Trophoblast cell (in vitro differentiated cells and primary cell): ENCODE measurements around the gene GRB7.

Source experiments
- DNase-seq, 2 donors: peaks; one replicate each; pipeline ENCODE4 v3.0.0-alpha.2; 2016
- H2AFZ ChIP-seq: 2 replicates; pipeline ENCODE4 v1.6.1; 2013; ENCODE audit warnings: low read length, moderate library complexity, mild to moderate bottlenecking; ENCODE audit not compliant: insufficient read depth, poor library complexity
- H2AK5ac ChIP-seq: 2 replicates; pipeline ENCODE4 v1.6.1; 2013; ENCODE audit warnings: mild to moderate bottlenecking, low read length
- H2BK120ac ChIP-seq: 2 replicates; pipeline ENCODE4 v1.6.1; 2013; ENCODE audit warnings: low read length, mild to moderate bottlenecking, moderate library complexity; ENCODE audit not compliant: insufficient read depth, poor library complexity
- H2BK12ac ChIP-seq: 2 replicates; pipeline ENCODE4 v1.6.1; 2013; ENCODE audit warnings: mild to moderate bottlenecking, low read length, moderate library complexity
- H2BK5ac ChIP-seq: 2 replicates; pipeline ENCODE4 v1.6.1; 2013; ENCODE audit warnings: low read length, low read depth, moderate library complexity, mild to moderate bottlenecking; ENCODE audit not compliant: poor library complexity
- H3K14ac ChIP-seq: 2 replicates; pipeline ENCODE4 v1.6.1; 2013; ENCODE audit warnings: mild to moderate bottlenecking, low read length
- H3K18ac ChIP-seq: 2 replicates; pipeline ENCODE4 v1.6.1; 2013; ENCODE audit warnings: mild to moderate bottlenecking, low read length
- H3K23ac ChIP-seq: 2 replicates; pipeline ENCODE4 v1.6.1; 2013; ENCODE audit warnings: low read length
- H3K27ac ChIP-seq: 2 replicates; pipeline ENCODE4 v1.5.1; 2013; ENCODE audit warnings: low read depth, mild to moderate bottlenecking, inconsistent platforms, low read length, moderate library complexity
- H3K27me3 ChIP-seq: 2 replicates; pipeline ENCODE4 v1.6.1; 2013; ENCODE audit warnings: inconsistent platforms, mild to moderate bottlenecking, low read length, moderate library complexity; ENCODE audit not compliant: insufficient read depth
- H3K36me3 ChIP-seq, 2 experiments: 1 replicate in 1 of 2; 2 replicates in 1 of 2; pipeline ENCODE4 v1.6.1; 2013; ENCODE audit warnings: low read length in 2 of 2, mild to moderate bottlenecking in 2 of 2, moderate library complexity in 1 of 2; ENCODE audit not compliant: insufficient read depth in 2 of 2, control insufficient read depth in 1 of 2
- H3K4ac ChIP-seq: 2 replicates; pipeline ENCODE4 v1.6.1; 2013; ENCODE audit warnings: low read depth, mild to moderate bottlenecking, low read length, moderate library complexity
- H3K4me1 ChIP-seq, 2 experiments: 1 replicate in 1 of 2; 2 replicates in 1 of 2; pipeline ENCODE4 v1.6.1; 2013; ENCODE audit warnings: low read length in 2 of 2, mild to moderate bottlenecking in 2 of 2, moderate library complexity in 1 of 2; ENCODE audit not compliant: insufficient read depth in 2 of 2, control insufficient read depth in 1 of 2
- H3K4me2 ChIP-seq: 2 replicates; pipeline ENCODE4 v1.6.1; 2013; ENCODE audit warnings: inconsistent platforms, mild to moderate bottlenecking, low read length, moderate library complexity
- H3K4me3 ChIP-seq: 2 replicates; pipeline ENCODE4 v1.5.1; 2013; ENCODE audit warnings: mild to moderate bottlenecking, low read depth, low read length, inconsistent platforms
- H3K79me1 ChIP-seq: one replicate; pipeline ENCODE4 v1.6.1; 2013; ENCODE audit warnings: low read length
- H3K79me2 ChIP-seq: 2 replicates; pipeline ENCODE4 v1.6.1; 2013; ENCODE audit warnings: low read length, mild to moderate bottlenecking; ENCODE audit not compliant: control insufficient read depth, insufficient read depth, poor library complexity
- H3K9ac ChIP-seq: 2 replicates; pipeline ENCODE4 v1.6.1; 2013; ENCODE audit warnings: mild to moderate bottlenecking, low read length
- H3K9me3 ChIP-seq: 2 replicates; pipeline ENCODE4 v1.6.1; 2013; ENCODE audit warnings: low read depth, mild to moderate bottlenecking, control low read depth, inconsistent platforms, low read length; ENCODE audit not compliant: insufficient read depth
- H4K12ac ChIP-seq: 2 replicates; pipeline ENCODE4 v1.6.1; 2013; ENCODE audit warnings: low read depth, mild to moderate bottlenecking, low read length, moderate library complexity
- H4K8ac ChIP-seq: 2 replicates; pipeline ENCODE4 v1.6.1; 2013; ENCODE audit warnings: low read depth, mild to moderate bottlenecking, low read length, moderate library complexity
- H4K91ac ChIP-seq: one replicate; pipeline ENCODE4 v1.6.1; 2013; ENCODE audit warnings: low read depth, mild to moderate bottlenecking, low read length, moderate library complexity
- WGBS: extraction: QIAGEN DNeasy Blood & Tissue Kit; methylation state at CpG from one replicate; pipeline ENCODE4 v1.1.7; 2013; ENCODE audit warnings: missing lambda C conversion rate; ENCODE audit not compliant: insufficient read length, insufficient coverage; ENCODE audit errors: extremely low coverage; 5-methylcytosine and 5-hydroxymethylcytosine counted together

GRB7 gene

DNA sequence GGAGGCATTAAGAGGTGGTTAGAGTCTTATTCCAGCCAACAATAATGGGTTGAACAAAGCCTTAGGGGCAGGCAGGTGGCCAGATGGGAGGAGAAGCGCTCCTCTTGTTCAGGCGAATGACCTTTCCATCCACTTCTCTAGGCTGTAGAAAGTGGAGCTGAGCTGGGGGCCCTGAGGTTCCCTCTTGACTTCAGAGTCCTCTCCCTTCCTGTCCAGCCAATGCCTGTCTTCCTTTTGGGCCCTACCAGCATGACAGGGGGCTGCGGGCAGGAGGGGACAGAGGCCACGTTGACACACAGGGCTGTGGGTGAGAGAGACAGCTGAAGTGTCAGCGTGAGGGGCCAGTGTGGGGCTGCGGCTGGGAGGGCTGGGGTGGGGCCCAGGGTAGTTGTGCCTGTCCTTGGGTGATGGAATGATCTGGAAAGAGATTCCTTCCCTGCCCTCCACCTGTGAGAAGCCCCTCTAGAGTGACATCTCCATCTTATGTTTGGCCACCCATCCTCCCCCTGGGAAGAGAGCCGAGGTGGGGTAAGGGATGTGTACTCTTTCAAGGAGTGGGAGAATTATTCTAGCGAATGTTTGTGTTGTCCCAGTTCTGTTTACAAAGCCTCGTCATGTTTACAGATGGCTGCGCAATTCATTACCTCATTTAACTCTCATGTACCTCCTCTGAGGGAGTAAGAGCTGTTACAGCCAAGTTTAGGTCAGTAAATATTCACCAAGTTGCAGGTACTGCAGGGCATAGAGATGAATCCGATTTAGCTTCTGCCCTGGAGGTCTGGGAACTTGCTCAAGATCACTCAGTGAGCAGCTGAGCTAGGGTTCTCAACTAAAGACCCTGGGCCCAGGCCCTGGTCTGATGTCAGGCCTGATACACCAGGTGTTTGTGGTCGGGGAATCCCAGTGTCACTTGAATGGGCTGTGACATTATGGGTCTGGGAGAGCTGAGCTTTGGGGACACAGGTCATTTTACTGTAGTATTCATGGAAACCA lies 34.5 kb upstream of the GRB7 start:
- H4K91ac ChIP-seq = no peak overlapping the region
- H3K79me1 ChIP-seq = peaks cover 8% of the 10 kb centered on the region
- no peak overlapping the region for H2AFZ ChIP-seq
- H3K4me1 ChIP-seq = peaks cover 7 to 21% of the 10 kb centered on the region in 2 experiments
- DNase-seq = peak; percentile 94 to 96
- no CpG with 5 or more reads among the region's 12 CpGs for WGBS
- no peak overlapping the region for H2BK12ac ChIP-seq
- H3K27me3 ChIP-seq = no peaks in the 10 kb centered on the region
- no peak overlapping the region for H3K14ac ChIP-seq
- H3K36me3 ChIP-seq = peaks cover 10 to 11% of the 10 kb centered on the region in 2 experiments
- H3K9me3 ChIP-seq = peaks cover 3% of the 10 kb centered on the region
- no peak overlapping the region for H3K4me2 ChIP-seq
- H2BK120ac ChIP-seq = no peak overlapping the region
- H2AK5ac ChIP-seq = no peak overlapping the region
- H2BK5ac ChIP-seq = no peak overlapping the region
- H4K8ac ChIP-seq = no peak overlapping the region
- no peak overlapping the region for H3K9ac ChIP-seq
- H4K12ac ChIP-seq = no peak overlapping the region
- H3K23ac ChIP-seq = no peak overlapping the region
- H3K27ac ChIP-seq = no peak overlapping the region
- H3K79me2 ChIP-seq = peaks cover 5% of the 10 kb centered on the region
- H3K18ac ChIP-seq = no peak overlapping the region
- H3K4ac ChIP-seq = no peak overlapping the region
- no peak overlapping the region for H3K4me3 ChIP-seq

DNA sequence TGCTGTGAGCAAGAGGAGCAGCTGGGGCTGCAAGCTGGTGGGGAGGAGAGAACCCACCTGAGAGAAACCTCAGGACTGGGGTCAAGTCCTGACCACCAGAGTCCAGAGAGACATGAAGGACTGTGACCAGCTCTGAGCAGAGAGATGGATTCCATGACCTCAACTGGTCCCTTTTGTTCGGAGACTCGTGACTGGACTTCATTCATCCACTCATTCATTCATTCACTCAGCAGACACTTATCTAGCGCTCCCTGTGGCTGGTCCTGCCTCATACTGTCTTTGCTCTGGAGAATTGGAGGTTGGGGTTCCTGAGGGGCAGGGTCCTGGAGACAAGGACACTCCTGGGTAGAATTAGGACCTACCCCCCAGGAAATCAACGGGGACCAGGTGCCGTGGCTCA lies 33.8 kb upstream of the GRB7 start:
- H2BK120ac ChIP-seq = no peak overlapping the region
- H3K9me3 ChIP-seq = peaks cover 3% of the 10 kb centered on the region
- H3K14ac ChIP-seq = no peak overlapping the region
- no peak overlapping the region for H3K18ac ChIP-seq
- H3K27me3 ChIP-seq = no peaks in the 10 kb centered on the region
- H3K23ac ChIP-seq = no peak overlapping the region
- H4K12ac ChIP-seq = no peak overlapping the region
- no peak overlapping the region for H3K27ac ChIP-seq
- DNase-seq = no peak
- H3K4me1 ChIP-seq = peaks cover 7 to 21% of the 10 kb centered on the region in 2 experiments
- no peak overlapping the region for H2BK12ac ChIP-seq
- no CpG with 5 or more reads among the region's 5 CpGs for WGBS
- H2BK5ac ChIP-seq = no peak overlapping the region
- H4K91ac ChIP-seq = no peak overlapping the region
- H3K4me3 ChIP-seq = no peak overlapping the region
- H3K4ac ChIP-seq = peak overlapping the region; percentile 30
- peaks cover 8% of the 10 kb centered on the region for H3K79me1 ChIP-seq
- peaks cover 16 to 18% of the 10 kb centered on the region in 2 experiments for H3K36me3 ChIP-seq
- no peak overlapping the region for H3K4me2 ChIP-seq
- peaks cover 5% of the 10 kb centered on the region for H3K79me2 ChIP-seq
- no peak overlapping the region for H2AFZ ChIP-seq
- no peak overlapping the region for H4K8ac ChIP-seq
- H3K9ac ChIP-seq = no peak overlapping the region
- H2AK5ac ChIP-seq = no peak overlapping the region

DNA sequence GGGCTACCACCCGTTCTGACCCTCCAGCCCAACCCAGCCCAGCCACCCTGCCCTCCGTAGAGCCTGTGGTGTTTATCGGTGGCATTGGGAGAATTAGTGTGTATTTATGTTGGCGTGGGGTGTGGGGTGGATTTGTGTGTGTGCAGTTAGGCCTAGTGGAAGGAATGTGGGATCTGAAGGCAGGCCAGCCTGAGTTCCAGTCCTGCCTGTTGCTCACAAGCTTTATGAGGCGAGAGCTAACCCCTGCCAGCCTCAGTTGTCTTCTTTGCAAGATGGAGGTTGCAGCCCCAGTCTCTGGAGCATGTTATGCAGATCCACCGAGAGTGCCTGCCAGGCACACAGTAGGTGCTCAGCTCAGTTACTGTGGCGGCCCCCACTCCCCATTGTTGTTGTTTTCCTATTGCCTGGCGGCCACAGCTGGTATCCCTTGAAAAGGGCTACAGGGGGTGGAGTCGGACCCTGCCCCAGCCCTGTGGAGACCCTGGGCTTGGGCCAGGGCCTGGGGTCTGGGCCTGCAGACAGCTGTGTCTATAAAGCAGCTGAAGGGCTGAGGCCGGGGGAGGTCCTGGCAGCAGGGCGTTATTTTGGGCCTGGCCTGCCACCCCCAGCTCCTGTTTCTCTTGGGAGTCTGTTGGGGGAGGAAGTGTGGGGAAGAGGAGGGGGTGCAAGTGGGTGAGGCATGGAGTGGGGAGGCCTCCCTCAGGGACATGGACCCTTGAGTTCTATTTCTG lies 32.8 kb upstream of the GRB7 start:
- Histone ChIP-seq H3K4ac (peak overlapping the region; percentile 47), H2BK120ac (no peak overlapping the region), H2BK12ac (no peak overlapping the region), H4K8ac (peak overlapping the region; percentile 30), H3K9ac (no peak overlapping the region), H3K4me3 (no peak overlapping the region), H3K9me3 (peaks cover 3% of the 10 kb centered on the region), H3K18ac (no peak overlapping the region), H4K91ac (no peak overlapping the region), H3K36me3 (peaks cover 27 to 29% of the 10 kb centered on the region in 2 experiments), H3K23ac (no peak overlapping the region), H3K4me2 (no peak overlapping the region), H2AK5ac (no peak overlapping the region), H3K79me1 (peaks cover 4% of the 10 kb centered on the region), H4K12ac (no peak overlapping the region), H2AFZ (no peak overlapping the region), H3K4me1 (peaks cover 7 to 21% of the 10 kb centered on the region in 2 experiments), H2BK5ac (no peak overlapping the region), H3K79me2 (peaks cover 5% of the 10 kb centered on the region), H3K27me3 (no peaks in the 10 kb centered on the region), H3K14ac (no peak overlapping the region), H3K27ac (no peak overlapping the region)
- DNase-seq = peak; percentile 51 to 71
- WGBS = 100% methylated on average over 1 of the region's 11 CpGs

DNA sequence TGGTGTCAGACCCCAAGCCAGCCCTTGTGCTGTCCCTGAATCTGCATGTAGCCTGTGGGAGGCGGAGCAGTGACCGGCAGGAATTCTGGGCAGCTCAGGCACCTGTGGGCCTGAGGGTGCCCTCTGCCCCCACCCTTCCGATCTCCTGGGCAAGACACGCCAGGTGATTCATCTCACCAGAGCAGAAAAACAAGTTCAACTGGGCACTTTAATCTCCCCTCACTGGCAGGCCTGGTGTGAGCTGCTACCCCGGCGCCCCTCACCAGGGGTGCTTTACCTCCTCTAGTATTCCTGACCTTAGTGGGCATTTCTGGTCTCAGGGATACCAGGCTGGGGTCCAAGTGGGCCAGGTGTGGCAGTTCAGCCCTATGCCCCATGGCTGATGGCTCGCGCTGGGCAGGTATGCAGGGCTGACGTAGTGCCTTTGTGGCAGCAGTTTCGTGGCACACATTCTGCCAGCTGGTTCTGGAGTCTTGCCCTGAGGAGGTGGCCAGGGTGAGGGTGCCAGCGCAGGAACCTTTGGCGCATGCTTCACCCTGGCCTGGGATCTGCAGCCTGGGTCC lies 31.9 kb upstream of the GRB7 start:
- no peak overlapping the region for H2BK12ac ChIP-seq
- no peaks in the 10 kb centered on the region for H3K27me3 ChIP-seq
- no peak overlapping the region for H3K4me2 ChIP-seq
- no peak overlapping the region for H2AFZ ChIP-seq
- no peaks in the 10 kb centered on the region for H3K79me2 ChIP-seq
- no peak overlapping the region for H4K8ac ChIP-seq
- H3K79me1 ChIP-seq = no peaks in the 10 kb centered on the region
- H2BK5ac ChIP-seq = no peak overlapping the region
- H3K18ac ChIP-seq = no peak overlapping the region
- no peak overlapping the region for H2AK5ac ChIP-seq
- H3K4me3 ChIP-seq = no peak overlapping the region
- no peak overlapping the region for H3K14ac ChIP-seq
- H3K9ac ChIP-seq = no peak overlapping the region
- H2BK120ac ChIP-seq = no peak overlapping the region
- no peak overlapping the region for H3K27ac ChIP-seq
- no peak overlapping the region for H4K91ac ChIP-seq
- H3K23ac ChIP-seq = no peak overlapping the region
- H3K4ac ChIP-seq = no peak overlapping the region
- DNase-seq = peak; percentile 92 to 94
- H4K12ac ChIP-seq = no peak overlapping the region
- H3K36me3 ChIP-seq = peaks cover 32 to 35% of the 10 kb centered on the region in 2 experiments
- peaks cover 7 to 21% of the 10 kb centered on the region in 2 experiments for H3K4me1 ChIP-seq
- peaks cover 3% of the 10 kb centered on the region for H3K9me3 ChIP-seq
- WGBS = no CpG with 5 or more reads among the region's 12 CpGs
